GM23248 (cell line): ENCODE data around the gene CCDC201.
"Not testable (repeated sequence)": the region's sequence is repeated elsewhere in the genome, so short reads cannot be mapped to it uniquely, and the experiment has no call there.

Source experiments
- EZH2 ChIP-seq: fragments of 200-600 bp; sonication (generic); IDR thresholded peaks from 2 replicates; pipeline ENCODE4 v1.6.1; 2018; ENCODE audit warnings: antibody characterized with exemption, mild to moderate bottlenecking; ENCODE audit not compliant: insufficient read depth, poor library complexity, severe bottlenecking
- EZH2phosphoT487 ChIP-seq: fragments of 200-600 bp; sonication (generic); IDR thresholded peaks from 2 replicates; pipeline ENCODE4 v1.6.1; 2018; ENCODE audit warnings: antibody characterized with exemption, moderate library complexity, mild to moderate bottlenecking, low read depth; ENCODE audit not compliant: insufficient read depth

DNA sequence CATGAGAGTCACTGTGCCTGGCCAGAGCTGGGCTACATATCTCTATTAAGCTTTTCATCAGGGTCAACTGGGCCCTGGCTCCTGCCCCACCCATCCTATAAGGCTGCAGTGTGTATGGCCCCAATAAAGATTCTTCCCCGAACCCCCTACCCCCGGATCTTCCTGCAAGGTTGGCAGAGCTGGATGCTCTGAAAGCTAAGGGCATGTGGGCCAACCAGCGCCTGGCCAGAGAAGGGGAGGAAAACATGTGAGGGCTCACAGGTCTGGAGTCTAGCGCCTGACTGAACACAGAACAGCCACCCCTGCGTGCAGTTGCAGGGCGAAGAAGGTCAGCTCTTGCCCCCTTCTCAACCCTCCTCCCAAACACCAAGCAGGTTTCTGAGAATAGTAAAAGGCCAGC lies 24.1 kb downstream of the CCDC201 start:
- not testable (repeated sequence) for TF ChIP-seq EZH2, EZH2phosphoT487
